Erythroblast (primary cell): ENCODE results near the gene ASAP2.

Source experiments
- DNase-seq, 2 experiments: peaks; one replicate each; lab custom pipeline; 2025; lab: John Stamatoyannopoulos, UW
- GATA1 ChIP-seq: IDR thresholded peaks from 2 replicates; pipeline ENCODE4 v1.6.1; 2011; ENCODE audit warnings: low read depth, mild to moderate bottlenecking, control low read depth, low read length, moderate library complexity
- POLR2A ChIP-seq: IDR thresholded peaks from 2 replicates; pipeline ENCODE4 v1.6.1; 2011; ENCODE audit warnings: mild to moderate bottlenecking, low read length

Gene ASAP2

GRCh38 chr2:9380702-9381628, 174.4 kb downstream of the ASAP2 start:
- no peak for DNase-seq
- TF ChIP-seq POLR2A (no peak), GATA1 (no peak)

GRCh38 chr2:9382604-9383235, 176.1 kb downstream of the ASAP2 start:
- TF ChIP-seq POLR2A: no peak
- no peak for DNase-seq

GRCh38 chr2:9384521-9384920, 177.9 kb downstream of the ASAP2 start:
- TF ChIP-seq POLR2A: no peak
- no peak for TF ChIP-seq GATA1
- no peak for DNase-seq

GRCh38 chr2:9385841-9386240, 179.2 kb downstream of the ASAP2 start:
- no peak for TF ChIP-seq POLR2A
- no peak for DNase-seq

GRCh38 chr2:9388199-9388681, 181.6 kb downstream of the ASAP2 start:
- no peak for DNase-seq
- TF ChIP-seq GATA1 (no peak), POLR2A (no peak)

GRCh38 chr2:9388950-9389911, 182.6 kb downstream of the ASAP2 start:
- DNase-seq: no peak
- no peak for TF ChIP-seq GATA1
- TF ChIP-seq POLR2A: no peak

GRCh38 chr2:9390151-9390850, 183.7 kb downstream of the ASAP2 start:
- no peak for TF ChIP-seq GATA1
- TF ChIP-seq POLR2A: no peak
- DNase-seq: no peak

- DNase-seq: no peak
- TF ChIP-seq GATA1: no peak
- TF ChIP-seq POLR2A: no peak
These were observed 184.4 kb downstream of the ASAP2 start for GRCh38 chr2:9390991-9391390.

GRCh38 chr2:9391961-9392720, 185.5 kb downstream of the ASAP2 start:
- no peak for DNase-seq
- TF ChIP-seq GATA1 (no peak), POLR2A (no peak)

- no peak for DNase-seq
These were observed 186.5 kb downstream of the ASAP2 start for GRCh38 chr2:9392898-9393765.

GRCh38 chr2:9394816-9395215, 188.2 kb downstream of the ASAP2 start:
- DNase-seq: no peak
- TF ChIP-seq GATA1 (no peak), POLR2A (no peak)

More at GRCh38 chr2:9392898-9393765, 186.5 kb downstream of the ASAP2 start:
- TF ChIP-seq POLR2A: no peak
- no peak for TF ChIP-seq GATA1
